Measurements from ENCODE around the gene RAD51B. TPM values are rescaled to one million over a fixed set of nuclear protein-coding genes. Genes with fewer than 3 reads are reported as not detected.
A peak's percentile ranks its signal among the peaks of the same experiment; 100 is the strongest.

Gene RAD51B
- total and polyA plus RNA-seq, 2 of the 13 experiments (the other 11 are each of a cell fraction or from before 2014, with no cell fraction given), result 7.0 to 9.5 TPM

DNA sequence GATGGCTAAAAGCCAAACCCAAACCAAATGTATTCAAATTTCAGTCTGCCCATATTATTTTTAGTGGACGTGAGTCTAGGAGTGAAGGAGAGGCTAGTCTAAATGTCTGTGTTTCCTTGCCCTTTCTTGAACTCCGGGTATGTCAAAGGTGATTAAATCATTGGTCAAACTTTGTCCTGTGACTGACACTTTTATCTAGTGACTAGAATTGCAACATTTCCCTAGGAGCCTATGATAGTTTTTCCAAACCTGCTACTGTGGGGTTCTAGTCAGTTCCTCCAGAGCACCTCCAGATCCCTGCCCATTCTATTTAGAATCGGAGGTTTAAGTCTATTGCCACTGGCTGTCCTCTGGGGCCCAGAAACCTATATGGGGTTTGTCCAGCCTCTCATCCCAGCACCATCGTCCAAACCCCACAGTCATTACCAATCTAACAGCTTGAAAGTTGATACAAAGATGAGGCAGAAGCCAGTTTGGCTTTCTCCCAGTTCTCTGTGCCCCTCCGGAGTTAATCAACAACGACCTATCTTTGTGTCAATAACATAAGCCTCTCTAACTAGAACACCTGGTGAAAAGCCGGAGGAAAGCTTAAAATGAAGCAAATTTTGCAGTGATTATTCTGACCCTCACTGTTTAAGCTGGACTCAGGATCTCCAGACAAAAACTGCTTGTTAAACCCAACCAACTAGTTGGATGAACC, 666.6 kb downstream of the RAD51B start (continued):
- TF ChIP-seq SOX13 (IDR thresholded peaks at IDR 0.05) (no peak), SOX13 (CRISPR knock-in tag; conservative IDR thresholded peaks at IDR 0.05 in 1 of 2, IDR thresholded peaks at IDR 0.05 in 1 of 2) (peak in 1 of 2 experiments; percentile 32; a peak in 2 of 4 replicates), PHF21A (CRISPR knock-in tag; IDR thresholded peaks at IDR 0.05) (0 out of 2 replicates have a peak, but pooled peaks have one; percentile 34), HDAC1 (CRISPR knock-in tag; IDR thresholded peaks at IDR 0.05) (peak; percentile 51), SALL2 (CRISPR knock-in tag; IDR thresholded peaks at IDR 0.05) (no peak), ZNF605 (CRISPR knock-in tag; IDR thresholded peaks at IDR 0.05) (0 out of 2 replicates have a peak, but pooled peaks have one; percentile 26), PITX1 (CRISPR knock-in tag; IDR thresholded peaks at IDR 0.05) (peak; percentile 59; the same call in 1 of the 2 replicates), ZFAT (CRISPR knock-in tag; conservative IDR thresholded peaks at IDR 0.05) (no peak), ISL2 (CRISPR knock-in tag; IDR thresholded peaks at IDR 0.05) (0 out of 2 replicates have a peak, but pooled peaks have one; percentile 24), CENPT (CRISPR knock-in tag; IDR thresholded peaks at IDR 0.05; ENCODE audit: low read depth) (no peak), MIXL1 (CRISPR knock-in tag; IDR thresholded peaks at IDR 0.05) (0 out of 2 replicates have a peak, but pooled peaks have one; percentile 37), ZNF670 (CRISPR knock-in tag; IDR thresholded peaks at IDR 0.05; ENCODE audit: borderline replicate concordance) (0 out of 2 replicates have a peak, but pooled peaks have one; percentile 40)
- TF ChIP-seq, protein P1, sequence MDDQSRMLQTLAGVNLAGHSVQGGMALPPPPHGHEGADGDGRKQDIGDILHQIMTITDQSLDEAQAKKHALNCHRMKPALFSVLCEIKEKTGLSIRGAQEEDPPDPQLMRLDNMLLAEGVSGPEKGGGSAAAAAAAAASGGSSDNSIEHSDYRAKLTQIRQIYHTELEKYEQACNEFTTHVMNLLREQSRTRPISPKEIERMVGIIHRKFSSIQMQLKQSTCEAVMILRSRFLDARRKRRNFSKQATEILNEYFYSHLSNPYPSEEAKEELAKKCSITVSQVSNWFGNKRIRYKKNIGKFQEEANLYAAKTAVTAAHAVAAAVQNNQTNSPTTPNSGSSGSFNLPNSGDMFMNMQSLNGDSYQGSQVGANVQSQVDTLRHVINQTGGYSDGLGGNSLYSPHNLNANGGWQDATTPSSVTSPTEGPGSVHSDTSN (CRISPR knock-in tag; IDR thresholded peaks at IDR 0.05; ENCODE audit: borderline replicate concordance), result no peak
- TF ChIP-seq, protein P2, sequence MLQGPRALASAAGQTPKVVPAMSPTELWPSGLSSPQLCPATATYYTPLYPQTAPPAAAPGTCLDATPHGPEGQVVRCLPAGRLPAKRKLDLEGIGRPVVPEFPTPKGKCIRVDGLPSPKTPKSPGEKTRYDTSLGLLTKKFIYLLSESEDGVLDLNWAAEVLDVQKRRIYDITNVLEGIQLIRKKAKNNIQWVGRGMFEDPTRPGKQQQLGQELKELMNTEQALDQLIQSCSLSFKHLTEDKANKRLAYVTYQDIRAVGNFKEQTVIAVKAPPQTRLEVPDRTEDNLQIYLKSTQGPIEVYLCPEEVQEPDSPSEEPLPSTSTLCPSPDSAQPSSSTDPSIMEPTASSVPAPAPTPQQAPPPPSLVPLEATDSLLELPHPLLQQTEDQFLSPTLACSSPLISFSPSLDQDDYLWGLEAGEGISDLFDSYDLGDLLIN (CRISPR knock-in tag; IDR thresholded peaks at IDR 0.05; ENCODE audit: borderline replicate concordance), result no peak
- TF ChIP-seq, protein P3, sequence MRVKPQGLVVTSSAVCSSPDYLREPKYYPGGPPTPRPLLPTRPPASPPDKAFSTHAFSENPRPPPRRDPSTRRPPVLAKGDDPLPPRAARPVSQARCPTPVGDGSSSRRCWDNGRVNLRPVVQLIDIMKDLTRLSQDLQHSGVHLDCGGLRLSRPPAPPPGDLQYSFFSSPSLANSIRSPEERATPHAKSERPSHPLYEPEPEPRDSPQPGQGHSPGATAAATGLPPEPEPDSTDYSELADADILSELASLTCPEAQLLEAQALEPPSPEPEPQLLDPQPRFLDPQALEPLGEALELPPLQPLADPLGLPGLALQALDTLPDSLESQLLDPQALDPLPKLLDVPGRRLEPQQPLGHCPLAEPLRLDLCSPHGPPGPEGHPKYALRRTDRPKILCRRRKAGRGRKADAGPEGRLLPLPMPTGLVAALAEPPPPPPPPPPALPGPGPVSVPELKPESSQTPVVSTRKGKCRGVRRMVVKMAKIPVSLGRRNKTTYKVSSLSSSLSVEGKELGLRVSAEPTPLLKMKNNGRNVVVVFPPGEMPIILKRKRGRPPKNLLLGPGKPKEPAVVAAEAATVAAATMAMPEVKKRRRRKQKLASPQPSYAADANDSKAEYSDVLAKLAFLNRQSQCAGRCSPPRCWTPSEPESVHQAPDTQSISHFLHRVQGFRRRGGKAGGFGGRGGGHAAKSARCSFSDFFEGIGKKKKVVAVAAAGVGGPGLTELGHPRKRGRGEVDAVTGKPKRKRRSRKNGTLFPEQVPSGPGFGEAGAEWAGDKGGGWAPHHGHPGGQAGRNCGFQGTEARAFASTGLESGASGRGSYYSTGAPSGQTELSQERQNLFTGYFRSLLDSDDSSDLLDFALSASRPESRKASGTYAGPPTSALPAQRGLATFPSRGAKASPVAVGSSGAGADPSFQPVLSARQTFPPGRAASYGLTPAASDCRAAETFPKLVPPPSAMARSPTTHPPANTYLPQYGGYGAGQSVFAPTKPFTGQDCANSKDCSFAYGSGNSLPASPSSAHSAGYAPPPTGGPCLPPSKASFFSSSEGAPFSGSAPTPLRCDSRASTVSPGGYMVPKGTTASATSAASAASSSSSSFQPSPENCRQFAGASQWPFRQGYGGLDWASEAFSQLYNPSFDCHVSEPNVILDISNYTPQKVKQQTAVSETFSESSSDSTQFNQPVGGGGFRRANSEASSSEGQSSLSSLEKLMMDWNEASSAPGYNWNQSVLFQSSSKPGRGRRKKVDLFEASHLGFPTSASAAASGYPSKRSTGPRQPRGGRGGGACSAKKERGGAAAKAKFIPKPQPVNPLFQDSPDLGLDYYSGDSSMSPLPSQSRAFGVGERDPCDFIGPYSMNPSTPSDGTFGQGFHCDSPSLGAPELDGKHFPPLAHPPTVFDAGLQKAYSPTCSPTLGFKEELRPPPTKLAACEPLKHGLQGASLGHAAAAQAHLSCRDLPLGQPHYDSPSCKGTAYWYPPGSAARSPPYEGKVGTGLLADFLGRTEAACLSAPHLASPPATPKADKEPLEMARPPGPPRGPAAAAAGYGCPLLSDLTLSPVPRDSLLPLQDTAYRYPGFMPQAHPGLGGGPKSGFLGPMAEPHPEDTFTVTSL (CRISPR knock-in tag; IDR thresholded peaks at IDR 0.05; ENCODE audit: borderline replicate concordance), result 0 out of 2 replicates have a peak, but pooled peaks have one; percentile 42
- TF ChIP-seq, protein P4, sequence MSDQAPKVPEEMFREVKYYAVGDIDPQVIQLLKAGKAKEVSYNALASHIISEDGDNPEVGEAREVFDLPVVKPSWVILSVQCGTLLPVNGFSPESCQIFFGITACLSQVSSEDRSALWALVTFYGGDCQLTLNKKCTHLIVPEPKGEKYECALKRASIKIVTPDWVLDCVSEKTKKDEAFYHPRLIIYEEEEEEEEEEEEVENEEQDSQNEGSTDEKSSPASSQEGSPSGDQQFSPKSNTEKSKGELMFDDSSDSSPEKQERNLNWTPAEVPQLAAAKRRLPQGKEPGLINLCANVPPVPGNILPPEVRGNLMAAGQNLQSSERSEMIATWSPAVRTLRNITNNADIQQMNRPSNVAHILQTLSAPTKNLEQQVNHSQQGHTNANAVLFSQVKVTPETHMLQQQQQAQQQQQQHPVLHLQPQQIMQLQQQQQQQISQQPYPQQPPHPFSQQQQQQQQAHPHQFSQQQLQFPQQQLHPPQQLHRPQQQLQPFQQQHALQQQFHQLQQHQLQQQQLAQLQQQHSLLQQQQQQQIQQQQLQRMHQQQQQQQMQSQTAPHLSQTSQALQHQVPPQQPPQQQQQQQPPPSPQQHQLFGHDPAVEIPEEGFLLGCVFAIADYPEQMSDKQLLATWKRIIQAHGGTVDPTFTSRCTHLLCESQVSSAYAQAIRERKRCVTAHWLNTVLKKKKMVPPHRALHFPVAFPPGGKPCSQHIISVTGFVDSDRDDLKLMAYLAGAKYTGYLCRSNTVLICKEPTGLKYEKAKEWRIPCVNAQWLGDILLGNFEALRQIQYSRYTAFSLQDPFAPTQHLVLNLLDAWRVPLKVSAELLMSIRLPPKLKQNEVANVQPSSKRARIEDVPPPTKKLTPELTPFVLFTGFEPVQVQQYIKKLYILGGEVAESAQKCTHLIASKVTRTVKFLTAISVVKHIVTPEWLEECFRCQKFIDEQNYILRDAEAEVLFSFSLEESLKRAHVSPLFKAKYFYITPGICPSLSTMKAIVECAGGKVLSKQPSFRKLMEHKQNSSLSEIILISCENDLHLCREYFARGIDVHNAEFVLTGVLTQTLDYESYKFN (CRISPR knock-in tag; conservative IDR thresholded peaks at IDR 0.05), result peak; percentile 50

Data from HepG2 (cell line).